COR-L47 (cell line): ENCODE data around the gene RAP2C.

Experiments used
- DNase-seq: peaks from one replicate; lab custom pipeline; 2025; lab: John Stamatoyannopoulos, UW

The RAP2C gene

DNA sequence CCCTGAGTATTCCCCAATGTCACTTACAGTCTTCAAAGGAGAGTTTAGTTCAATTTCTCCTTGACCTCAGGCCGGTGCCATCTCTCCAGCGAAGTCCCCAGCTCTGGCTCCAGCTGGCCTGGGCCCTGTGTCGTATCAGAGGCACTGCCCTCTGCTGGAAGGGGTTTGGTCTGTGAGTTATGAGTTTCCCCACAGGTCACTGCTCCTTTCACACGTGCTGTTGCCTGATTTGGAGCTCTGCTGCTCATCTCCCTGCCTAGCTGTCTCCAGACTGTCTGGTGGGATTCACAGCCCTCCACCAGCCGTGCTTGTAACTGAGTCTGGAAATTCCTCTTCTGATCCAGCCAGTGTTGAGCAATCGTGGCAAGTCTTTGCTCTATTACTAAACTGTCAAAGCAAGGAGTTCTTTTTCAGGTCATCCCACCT lies at the start of gene RAP2C:
Gene RAP2C (minus strand): TSS at position 105 of the 426 bp plus-strand sequence. CDS start 2,179 bp downstream, outside the sequence.
- peak; percentile 16 for DNase-seq

DNA sequence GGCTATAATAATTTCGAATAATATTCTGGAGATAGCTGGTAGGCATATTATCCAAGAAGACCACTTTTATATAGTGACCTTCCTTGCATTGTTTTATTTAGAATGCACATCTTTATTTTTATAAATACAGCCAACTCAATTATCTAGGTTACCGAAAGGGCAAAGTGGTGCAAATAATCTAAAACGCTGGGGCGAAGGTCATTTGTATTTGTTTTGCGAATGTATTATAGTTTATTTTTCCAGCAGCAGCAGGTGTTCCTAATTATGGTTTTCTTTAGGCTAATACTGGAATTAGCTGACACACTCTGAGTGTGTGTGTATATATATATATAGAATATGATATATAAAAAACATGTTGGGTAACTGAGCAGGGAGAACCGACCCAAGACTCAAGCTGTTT lies 48.1 kb upstream of the RAP2C start:
- no peak for DNase-seq

DNA sequence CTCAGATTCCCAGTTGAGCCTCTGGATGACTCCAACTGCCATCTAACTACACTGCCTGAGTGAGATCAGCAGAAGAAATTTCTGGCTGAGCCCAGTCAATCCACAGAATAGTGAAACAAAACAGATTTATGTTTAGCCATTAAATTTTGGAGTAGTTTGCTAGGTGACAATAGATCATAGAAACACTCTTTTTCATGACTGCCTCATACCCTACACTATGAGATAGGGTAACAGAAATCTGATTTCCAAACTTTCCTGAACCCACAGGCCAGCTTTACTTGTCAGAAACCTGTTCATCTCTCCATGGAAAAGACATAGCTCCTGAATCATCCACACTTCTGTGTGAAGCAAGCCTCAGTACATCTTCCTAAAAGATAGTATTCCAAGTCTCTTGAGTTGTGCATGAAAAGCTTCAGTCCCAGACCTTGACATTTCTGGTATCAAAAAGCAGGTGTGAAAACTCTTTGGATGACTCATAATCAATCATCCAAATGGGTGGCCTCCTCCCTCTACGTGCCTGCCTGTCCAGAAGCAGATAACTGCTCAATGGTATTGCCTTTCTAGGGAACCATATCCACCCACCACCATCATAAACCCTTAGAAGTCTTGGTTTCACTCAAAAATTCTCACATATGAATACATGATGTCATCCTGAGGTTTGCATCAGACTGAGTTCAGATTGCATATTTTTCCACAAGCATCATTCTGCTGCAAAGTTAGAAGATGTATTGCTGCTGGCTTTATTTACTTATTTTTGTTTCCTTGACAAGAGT lies 47.5 kb upstream of the RAP2C start:
- no peak for DNase-seq

DNA sequence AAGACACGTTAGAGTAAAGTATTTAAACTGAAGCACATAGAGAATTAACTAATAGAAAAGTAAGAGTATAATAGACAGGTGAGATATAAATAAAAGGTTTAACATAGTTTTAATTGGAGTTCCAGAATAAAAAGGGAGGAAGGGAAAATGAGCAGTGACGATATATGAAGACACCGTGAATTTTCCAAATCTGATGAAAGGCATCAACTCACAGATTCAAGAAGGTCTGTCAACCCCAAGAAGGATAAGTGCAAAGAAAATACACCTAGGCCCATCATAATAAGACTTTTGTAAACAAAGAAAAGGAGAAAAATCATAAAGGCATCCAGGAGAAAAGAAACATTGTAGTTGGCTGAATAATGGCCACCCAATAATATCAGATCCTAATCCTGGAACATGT lies 43.9 kb upstream of the RAP2C start:
- no peak for DNase-seq

DNA sequence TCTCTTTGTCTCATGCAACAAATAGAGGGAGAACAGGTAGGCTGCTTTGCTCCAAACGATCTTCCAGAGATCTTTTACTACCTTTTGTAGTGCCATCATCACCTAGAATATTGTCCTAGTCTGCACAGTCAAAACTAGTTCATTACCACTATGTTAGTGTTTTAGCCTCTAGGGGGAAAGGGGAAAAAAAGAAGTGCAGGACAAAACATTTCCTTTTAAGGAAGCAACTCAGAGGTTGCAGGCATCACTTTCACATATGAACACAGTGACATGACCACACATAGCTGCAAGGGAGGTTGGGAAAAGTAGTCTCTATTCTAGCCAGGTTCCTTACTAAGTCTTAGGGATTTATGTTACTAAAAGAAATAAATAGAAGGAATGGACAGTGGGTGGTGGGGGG lies 39.3 kb upstream of the RAP2C start:
- DNase-seq, result no peak

DNA sequence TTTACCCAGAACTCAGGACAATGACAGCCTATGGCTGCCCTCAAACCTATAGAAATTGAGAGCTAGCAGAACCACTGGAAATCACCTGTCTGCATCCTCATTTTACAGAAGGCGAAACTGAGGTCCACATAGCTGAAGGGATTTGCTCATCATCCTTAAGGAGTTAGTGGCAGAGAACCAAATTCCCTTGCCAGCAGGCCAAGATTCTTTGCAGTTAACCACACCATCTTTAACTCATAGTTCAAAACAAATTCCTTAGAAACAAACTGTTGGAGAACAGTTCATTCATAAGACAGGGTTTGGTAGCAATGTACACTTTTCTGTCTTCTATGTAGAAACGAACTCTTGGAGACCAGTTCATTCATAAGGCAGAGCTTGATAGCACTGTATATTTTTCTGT lies 37.9 kb upstream of the RAP2C start:
- DNase-seq, result no peak

DNA sequence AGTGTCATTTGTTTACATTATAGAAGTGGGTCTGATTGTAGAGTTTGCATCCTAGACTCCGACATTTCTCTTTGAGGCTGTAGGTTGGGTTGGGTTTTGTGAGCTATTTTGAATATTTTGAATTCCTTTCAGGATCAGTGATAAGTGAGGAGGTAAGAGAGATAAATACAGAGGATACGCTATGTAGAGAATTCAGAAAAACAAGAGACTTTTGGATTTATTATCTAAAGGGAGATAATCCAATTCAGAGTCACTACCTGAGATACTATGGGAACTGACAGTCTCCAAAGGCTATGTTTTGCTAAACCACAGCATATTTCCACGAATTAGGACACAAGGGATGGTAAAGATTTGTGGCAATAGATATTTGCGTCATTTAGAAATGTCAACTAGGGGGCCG lies 16.9 kb upstream of the RAP2C start:
- DNase-seq, result no peak

DNA sequence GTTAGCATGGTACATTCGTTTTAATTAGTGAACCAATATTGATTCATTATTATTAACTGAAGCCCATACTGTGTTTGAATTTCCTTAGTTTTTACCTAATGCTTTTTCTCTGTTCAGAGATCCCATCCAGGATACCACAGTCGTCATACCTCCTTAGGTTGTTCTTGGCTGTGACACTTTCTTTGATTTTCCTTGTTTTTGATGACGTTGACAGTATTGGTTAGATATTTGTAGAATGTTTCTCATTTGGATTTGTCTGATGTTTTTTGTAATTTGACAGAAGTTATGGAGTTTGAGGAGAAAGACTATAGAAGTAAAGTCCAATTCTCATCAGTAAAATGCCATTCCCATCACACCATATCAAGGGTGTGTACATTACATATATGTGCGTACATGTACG lies 16.2 kb upstream of the RAP2C start:
- DNase-seq, result no peak

DNA sequence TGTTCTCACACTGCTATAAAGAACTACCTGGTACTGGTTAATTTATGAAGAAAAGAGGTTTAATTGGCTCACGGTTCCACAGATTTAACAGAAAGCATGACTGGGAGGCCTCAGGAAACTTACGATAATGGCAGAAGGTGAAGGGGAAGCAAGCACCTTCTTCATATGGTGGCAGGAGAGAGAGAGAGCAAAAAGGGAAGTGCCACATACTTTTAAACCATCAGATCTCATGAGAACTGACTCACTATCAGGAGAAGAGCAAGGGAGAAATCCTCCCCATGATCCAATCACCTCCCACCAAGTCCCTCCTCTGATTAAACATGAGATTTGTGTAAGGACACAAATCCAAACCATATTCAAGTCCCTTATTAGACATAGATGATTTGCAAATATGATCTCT lies 12.3 kb upstream of the RAP2C start:
- DNase-seq, result no peak

DNA sequence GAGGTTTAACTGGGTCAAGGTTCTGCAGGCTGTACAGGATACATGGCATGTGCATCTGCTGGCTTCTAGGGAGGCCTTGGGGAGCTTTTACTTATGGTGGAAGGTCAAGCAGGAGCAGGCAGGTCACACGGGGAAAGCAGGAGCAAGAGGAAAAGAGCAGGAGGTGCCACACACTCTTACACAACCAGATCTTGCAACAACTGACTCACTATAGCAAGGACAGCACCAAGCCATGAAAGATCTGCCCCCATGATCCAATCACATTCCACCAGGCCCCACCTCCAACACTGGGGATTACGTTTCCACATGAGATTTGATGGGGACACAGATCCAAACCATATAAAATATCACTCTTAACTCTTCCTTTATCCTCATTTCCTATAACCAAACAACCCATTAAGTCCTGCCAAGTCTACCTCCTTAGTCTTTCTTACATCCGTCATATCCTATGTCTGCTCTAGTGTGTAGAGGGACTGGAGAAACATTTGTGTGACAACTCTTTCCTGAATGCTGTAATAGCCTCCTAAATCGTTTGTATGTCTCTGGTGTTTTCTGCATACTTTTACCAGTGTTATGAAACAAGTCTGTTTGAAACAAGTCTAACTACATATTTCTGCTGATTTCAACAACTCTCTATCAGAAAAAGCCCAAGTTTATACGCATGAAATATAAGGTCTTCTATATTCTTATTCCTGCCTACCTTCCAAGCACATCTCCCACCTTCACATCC lies 8.3 kb upstream of the RAP2C start:
- DNase-seq, result no peak

DNA sequence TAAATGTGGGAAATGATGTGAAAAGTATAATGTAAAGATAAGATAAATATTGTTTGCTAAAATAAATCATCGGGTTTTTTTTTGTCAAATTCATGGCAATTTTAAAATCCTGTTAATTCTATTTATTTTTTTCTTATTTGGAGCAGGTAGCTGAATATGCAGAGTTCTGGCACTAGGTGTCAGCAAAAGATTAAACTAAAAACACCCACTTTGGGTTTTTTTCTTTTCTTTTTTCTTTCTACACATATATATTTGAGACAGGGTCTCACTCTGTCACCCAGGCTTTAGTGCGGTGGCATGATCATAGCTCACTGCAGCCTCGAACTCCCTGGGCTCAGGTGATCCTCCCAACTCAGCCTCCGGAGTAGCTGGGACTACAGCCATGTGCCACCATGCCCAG lies 6.9 kb upstream of the RAP2C start:
- DNase-seq, result no peak

DNA sequence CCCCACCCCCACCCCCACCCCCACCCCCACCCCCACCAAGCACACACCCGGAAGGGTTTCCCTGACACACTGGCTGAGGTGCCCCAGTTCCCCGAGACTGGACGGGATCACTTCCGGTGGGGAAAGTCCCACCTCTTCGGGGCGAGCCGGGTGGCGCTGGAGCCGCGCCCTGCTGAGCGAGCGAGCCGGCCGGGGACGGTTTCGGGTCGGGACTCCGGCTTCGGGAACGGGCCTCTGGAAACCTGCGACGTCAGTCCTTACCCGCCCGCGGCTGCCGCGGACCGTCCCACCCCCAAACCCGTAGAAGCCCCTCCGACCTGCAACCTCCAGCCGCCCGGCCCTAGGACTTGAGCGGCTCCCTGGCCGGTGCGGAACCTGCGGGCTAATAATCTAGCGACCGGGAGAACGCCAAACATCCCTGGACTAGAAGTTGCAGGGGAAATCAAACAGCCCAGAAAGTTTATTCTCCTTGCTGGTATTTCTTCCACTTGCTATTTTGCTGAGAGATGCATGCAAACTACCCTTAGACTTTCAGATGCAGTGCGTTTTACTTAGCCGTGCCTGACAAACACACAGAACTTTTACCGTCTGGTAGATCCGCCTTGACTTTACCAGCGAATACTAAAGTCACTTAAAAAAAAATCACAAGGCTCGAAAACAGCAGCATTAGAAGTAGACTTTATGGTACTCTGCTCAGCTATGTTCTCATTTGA lies 991 bp downstream of the RAP2C start:
- DNase-seq, result peak; percentile 66

DNA sequence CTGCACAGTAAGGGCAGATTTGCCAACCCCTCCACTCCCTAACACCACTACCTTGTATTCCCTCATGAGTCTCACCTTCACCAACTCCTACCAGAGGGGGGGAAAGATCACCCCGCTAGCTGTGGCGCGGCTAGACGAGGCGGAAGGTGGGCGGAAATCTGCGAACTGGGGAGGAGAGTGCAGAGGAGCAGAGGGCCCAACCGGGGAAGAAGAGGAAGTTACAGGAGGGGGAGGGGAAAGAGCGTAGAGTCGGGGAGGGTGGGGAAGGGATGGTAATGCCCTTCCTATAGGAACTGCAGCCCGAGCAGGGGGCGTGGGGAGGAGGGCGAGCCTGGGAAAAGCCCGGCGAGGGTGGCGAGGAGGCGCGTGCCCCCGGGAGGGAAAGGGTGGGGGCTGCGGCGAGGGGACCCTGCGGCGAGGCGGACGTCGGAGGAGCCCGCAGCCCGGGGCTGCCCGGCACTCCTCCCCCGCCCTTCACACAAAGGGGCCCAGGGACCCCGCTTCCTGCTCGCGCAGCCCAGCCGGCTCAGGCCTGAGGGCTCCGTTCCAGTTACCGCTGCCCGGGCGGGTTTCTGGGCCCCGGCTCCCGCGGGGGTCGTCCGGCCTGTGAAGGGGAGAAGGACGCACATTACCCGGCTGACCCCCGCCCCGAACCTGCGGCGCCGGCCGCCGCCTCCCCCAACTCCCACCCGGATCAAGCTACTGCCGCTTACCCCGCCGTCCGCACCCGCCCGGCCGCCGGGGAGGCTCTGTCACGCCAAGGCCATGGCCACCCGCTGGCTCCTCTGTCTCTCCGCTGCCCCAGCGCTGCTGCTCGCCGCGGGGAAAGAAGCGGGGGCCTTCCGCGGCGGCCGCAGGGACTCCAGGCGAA lies 1.8 kb downstream of the RAP2C start:
- DNase-seq, result peak; percentile 54

DNA sequence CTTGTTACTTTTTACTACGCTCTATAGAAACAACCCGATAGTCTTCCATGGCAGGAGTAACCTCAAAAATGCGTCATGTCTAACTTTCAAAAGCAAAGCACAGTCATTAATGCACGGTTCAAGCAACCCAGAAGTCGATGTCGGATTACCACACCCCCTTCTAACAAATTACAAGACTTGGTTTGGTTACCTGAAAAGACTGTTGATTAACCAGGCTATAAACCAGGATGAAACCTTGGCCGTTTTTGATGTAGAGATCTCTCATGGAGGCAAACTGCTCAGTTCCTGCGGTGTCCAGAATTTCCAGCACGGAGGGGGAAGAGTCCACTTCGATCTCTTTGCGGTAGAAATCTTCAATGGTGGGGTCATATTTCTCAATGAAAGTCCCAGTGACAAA lies 2.4 kb downstream of the RAP2C start:
- no peak for DNase-seq

DNA sequence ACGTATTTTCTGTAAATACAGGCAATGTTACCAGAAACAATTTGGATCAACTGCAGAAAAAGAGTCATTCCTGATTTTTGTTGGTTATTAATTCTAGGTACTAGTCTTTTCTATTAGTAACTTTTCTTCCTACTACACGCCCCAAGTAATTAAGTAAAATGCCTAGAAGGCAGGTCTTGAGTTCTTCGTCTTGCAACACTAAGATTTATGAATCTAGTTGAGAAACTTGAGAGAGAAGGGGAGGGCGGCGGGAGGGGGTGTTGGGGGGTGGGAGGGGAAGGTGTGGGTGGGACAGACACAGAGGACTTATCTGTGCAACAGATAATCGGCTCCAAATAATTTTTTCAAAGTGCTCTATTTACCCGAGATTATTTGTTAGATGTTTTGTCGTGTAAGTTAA lies 3.0 kb downstream of the RAP2C start:
- DNase-seq, result no peak

DNA sequence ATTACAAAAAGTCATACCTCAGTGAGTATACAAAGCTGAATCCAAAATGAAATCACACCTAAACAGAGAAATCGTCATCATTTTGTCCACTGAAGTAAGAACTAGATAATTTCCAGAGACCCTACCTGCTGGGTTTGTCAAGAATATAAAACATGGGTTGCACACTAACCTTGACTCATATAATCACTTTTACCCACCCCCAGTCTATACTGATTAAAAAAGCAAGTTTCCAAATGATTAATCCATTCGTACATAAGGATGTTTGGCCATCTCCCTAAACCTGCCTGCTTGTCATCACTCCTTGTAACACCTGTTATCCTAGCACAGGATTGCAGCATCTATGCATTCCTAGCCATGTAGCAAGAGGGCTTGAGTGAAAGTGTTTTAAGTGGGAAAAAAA lies 4.7 kb downstream of the RAP2C start:
- no peak for DNase-seq

DNA sequence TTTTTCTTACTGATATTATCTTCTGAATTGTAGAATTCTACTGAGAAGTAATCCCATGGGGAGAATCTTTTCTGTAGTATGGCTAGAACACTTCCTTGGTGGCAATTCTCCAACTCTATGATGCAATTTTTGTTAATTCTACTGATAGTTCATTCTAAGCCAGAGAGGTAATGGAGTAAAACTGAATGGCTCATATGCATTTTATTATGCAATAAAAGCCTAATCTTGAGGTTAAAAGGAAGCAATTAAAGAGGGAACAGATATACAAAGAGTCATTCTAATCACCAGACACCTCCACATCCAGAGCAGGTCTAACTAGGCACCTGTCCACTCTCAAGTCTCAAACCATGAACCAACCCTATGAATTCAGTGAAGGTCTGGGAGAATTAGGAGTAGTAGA lies 9.7 kb downstream of the RAP2C start:
- no peak for DNase-seq

DNA sequence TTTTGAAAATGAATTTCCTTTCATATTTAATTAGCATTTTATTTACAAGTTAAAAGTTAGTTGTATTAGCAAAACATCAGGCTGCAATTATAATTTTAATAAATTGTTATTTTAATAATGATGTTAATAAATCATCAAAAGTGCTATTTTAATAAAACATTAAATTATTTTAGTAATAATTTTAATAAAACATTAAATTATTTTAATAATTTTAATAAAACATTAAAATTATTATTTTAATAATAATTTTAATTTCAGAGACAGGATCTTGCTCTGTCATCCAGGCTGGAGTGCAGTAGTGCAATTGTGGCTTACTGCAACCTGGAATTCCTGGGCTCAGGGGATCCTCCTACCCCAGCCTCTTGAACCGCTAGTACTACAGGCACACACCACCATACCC lies 10.8 kb downstream of the RAP2C start:
- DNase-seq, result no peak

DNA sequence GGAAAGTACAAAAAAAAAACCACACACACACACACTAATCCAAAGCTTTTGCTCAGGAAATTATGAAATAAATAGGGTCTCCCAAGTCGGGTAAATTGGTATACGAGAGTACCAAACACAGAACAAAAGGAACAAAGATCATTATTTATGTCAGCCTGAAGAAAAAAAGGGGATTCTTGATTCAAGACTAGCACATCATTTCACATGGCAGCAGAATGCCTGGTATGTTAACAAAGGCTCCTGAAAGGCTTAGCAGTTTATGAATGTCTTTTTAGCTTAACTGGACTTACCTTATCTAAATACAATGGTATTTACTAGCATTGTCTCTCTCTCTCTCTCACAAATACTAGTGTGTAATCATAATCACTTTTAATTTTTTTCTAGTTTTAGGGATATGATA lies 11.3 kb downstream of the RAP2C start:
- DNase-seq, result no peak

DNA sequence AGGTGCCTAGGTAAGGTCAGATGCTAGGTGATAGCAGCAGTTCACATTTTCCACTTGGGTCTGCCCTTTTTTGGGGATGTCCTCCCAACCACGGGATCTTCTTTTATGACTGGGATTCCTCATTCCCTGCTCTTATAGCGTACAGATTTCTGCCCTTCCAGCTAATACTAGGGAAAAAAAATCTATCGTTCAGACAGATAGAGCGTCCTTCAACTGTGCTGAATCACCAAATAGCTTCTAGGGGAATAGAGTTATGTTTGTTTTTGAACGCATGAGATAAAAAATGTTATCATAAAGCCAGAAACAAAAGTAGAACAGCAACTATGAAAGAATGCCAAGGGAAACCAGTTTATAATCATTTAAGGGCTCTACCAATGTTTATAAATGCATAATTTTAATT lies 13.0 kb downstream of the RAP2C start:
- DNase-seq, result no peak

DNA sequence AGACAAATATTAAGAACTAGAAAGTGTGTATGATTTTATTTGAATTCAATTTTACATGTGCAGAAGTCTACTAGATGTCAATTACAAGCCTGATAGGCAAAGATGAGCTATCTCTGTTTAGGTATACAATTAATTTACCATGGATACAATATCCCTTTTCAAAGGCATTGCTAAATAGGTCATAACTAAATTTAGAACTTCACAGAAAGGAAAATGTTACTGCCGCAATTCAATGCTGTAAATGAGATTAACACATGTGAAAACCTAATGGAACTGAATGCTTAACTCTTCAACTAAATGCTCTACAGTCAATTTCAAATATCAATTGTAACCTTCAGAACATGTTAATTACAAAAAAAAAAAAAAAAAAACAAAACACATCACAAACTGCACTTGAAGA lies 14.6 kb downstream of the RAP2C start:
- DNase-seq, result no peak

DNA sequence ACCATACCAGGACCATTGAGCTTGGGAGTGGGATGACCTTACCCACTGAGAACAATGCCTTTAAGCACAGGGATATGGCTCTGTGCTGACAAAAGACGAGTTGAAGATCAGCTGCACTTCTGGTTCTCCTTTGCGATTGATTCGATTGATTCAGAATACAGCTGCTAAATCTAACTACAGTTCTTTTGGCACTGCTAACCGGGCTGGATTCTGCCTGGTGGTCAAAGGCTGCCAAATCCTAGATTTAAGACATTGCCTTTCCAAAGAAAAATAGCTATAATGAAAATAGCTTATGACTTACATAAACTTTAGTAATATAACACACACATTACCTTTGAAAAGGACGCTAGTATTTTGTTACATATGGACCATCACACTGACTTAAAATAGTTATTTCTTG lies 18.3 kb downstream of the RAP2C start:
- DNase-seq, result no peak
